ENCODE data around the gene CYP2D6. TPM values are rescaled to one million over a fixed set of nuclear protein-coding genes. Genes with fewer than 3 reads are reported as not detected.
"Not testable (repeated sequence)": the region's sequence is repeated elsewhere in the genome, so short reads cannot be mapped to it uniquely, and the experiment has no call there.

Gene CYP2D6
- total RNA-seq: 0.13 TPM in 2 replicates

- not testable (repeated sequence) for DNase-seq (ENCODE audit: low read depth in 2 of 2)
These were observed at the start of gene CYP2D6 for GRCh38 chr22:42130639-42131431. TSS of gene CYP2D6 (minus strand) at chr22:42130810. CDS start at chr22:42130791, 19 bp downstream.

- DNase-seq (ENCODE audit: low read depth in 2 of 2): no peak
These were observed 49.0 kb upstream of the CYP2D6 start for GRCh38 chr22:42179616-42180015.

- DNase-seq (ENCODE audit: low read depth in 2 of 2): no peak
These were observed 48.4 kb upstream of the CYP2D6 start for GRCh38 chr22:42178910-42179519.

GRCh38 chr22:42177891-42178336 lies 47.3 kb upstream of the CYP2D6 start:
- DNase-seq (ENCODE audit: low read depth in 2 of 2): no peak

- DNase-seq (ENCODE audit: low read depth in 2 of 2): no peak
These were observed 45.8 kb upstream of the CYP2D6 start for GRCh38 chr22:42176255-42176915.

GRCh38 chr22:42174062-42174461 lies 43.5 kb upstream of the CYP2D6 start:
- DNase-seq (ENCODE audit: low read depth in 2 of 2): no peak

GRCh38 chr22:42173183-42173926 lies 42.7 kb upstream of the CYP2D6 start:
- DNase-seq (ENCODE audit: low read depth in 2 of 2): peak; percentile 23 to 29

GRCh38 chr22:42172773-42173172 lies 42.2 kb upstream of the CYP2D6 start:
- peak; percentile 5 to 52 for DNase-seq (ENCODE audit: low read depth in 2 of 2)

- DNase-seq (ENCODE audit: low read depth in 2 of 2): no peak
These were observed 41.5 kb upstream of the CYP2D6 start for GRCh38 chr22:42171946-42172719.

- no peak for DNase-seq (ENCODE audit: low read depth in 2 of 2)
These were observed 40.8 kb upstream of the CYP2D6 start for GRCh38 chr22:42171417-42171816.

GRCh38 chr22:42170946-42171345 lies 40.3 kb upstream of the CYP2D6 start:
- no peak for DNase-seq (ENCODE audit: low read depth in 2 of 2)

- peak; percentile 67 to 81 for DNase-seq (ENCODE audit: low read depth in 2 of 2)
These were observed 38.5 kb upstream of the CYP2D6 start for GRCh38 chr22:42169055-42169469.

- no peak for DNase-seq (ENCODE audit: low read depth in 2 of 2)
These were observed 37.9 kb upstream of the CYP2D6 start for GRCh38 chr22:42168476-42168875.

- DNase-seq (ENCODE audit: low read depth in 2 of 2): no peak
These were observed 36.5 kb upstream of the CYP2D6 start for GRCh38 chr22:42167066-42167465.

GRCh38 chr22:42164901-42165300 lies 34.3 kb upstream of the CYP2D6 start:
- DNase-seq (ENCODE audit: low read depth in 2 of 2): no peak

- DNase-seq (ENCODE audit: low read depth in 2 of 2): no peak
These were observed 32.9 kb upstream of the CYP2D6 start for GRCh38 chr22:42163515-42163914.

- DNase-seq (ENCODE audit: low read depth in 2 of 2): no peak
These were observed 32.3 kb upstream of the CYP2D6 start for GRCh38 chr22:42162728-42163489.

- DNase-seq (ENCODE audit: low read depth in 2 of 2): no peak
These were observed 30.5 kb upstream of the CYP2D6 start for GRCh38 chr22:42160830-42161696.

- DNase-seq (ENCODE audit: low read depth in 2 of 2): no peak
These were observed 29.6 kb upstream of the CYP2D6 start for GRCh38 chr22:42160251-42160650.
